GM12878 (cell line): ENCODE data around the gene RERE. TPM values are rescaled to one million over a fixed set of nuclear protein-coding genes. Genes with fewer than 3 reads are reported as not detected.

ENCODE experiments used
- ATAC-seq: fragments of 200-7000 bp; cut with Tn5 transposase; 3 replicates; pipeline ENCODE4 v1.9.1; 2020; ENCODE audit warnings: mild to moderate bottlenecking, moderate library complexity
- BruUV-seq: library from RNA; stranded (reverse); fragments of 400-500 nt; replicated peaks from 2 replicates; lab custom pipeline; 2021; lab: Mats Ljungman, UMichigan
- CTCF ChIA-PET: fragments of 300-600 bp; sonication (Branson Sonifier 250); formaldehyde crosslinking; extraction: SDS; loops from one replicate; lab custom pipeline; 2021; ENCODE audit warnings: inconsistent platforms; lab: Yijun Ruan, JAX
- POLR2A ChIA-PET: fragments of 350-600 bp; formaldehyde crosslinking; extraction: SDS; loops from one replicate; lab custom pipeline; 2021; ENCODE audit warnings: inconsistent platforms; lab: Charles Lee
- RAD21 ChIA-PET: fragments of 300-600 bp; sonication (Branson Sonifier 250); formaldehyde crosslinking; loops from one replicate; lab custom pipeline; 2023; ENCODE audit warnings: antibody characterized with exemption; ENCODE audit not compliant: unreplicated experiment; lab: Charles Lee
- SMC1A ChIA-PET: fragments of 300-600 bp; sonication (Branson Sonifier 250); formaldehyde crosslinking; loops from one replicate; lab custom pipeline; 2023; ENCODE audit not compliant: unreplicated experiment, uncharacterized antibody; lab: Charles Lee
- DNase-seq: peaks from one replicate; pipeline ENCODE4 v3.0.0-alpha.2; 2011; ENCODE audit warnings: low read depth, low spot score
- FAIRE-seq: peaks from 3 replicates; lab custom pipeline; 2011; peaks lifted over from hg19 to GRCh38; lab: Jason Lieb, UNC
- H2AFZ ChIP-seq: 2 replicates; pipeline ENCODE4 v1.6.0; 2011; ENCODE audit warnings: low read depth, low read length, control low read depth; ENCODE audit not compliant: control insufficient read depth
- H3K27ac ChIP-seq: 2 replicates; pipeline ENCODE4 v1.5.1; 2011; ENCODE audit warnings: control low read depth; ENCODE audit not compliant: control insufficient read depth, insufficient read depth
- H3K27me3 ChIP-seq, 2 experiments: replicated peaks in 1 of 2; 2 replicates each; pipeline versions ENCODE4 v1.6.0 to v1.6.1; 2011; ENCODE audit warnings: low read length in 1 of 2; ENCODE audit not compliant: control insufficient read depth in 2 of 2, insufficient read depth in 2 of 2
- H3K36me3 ChIP-seq, 2 experiments: 2 replicates each; pipeline ENCODE4 v1.5.1; 2011; ENCODE audit warnings: low read length in 1 of 2; ENCODE audit not compliant: control insufficient read depth in 2 of 2, insufficient read depth in 2 of 2
- H3K4me1 ChIP-seq: 2 replicates; pipeline ENCODE4 v1.6.1; 2011; ENCODE audit warnings: mild to moderate bottlenecking, low read length, moderate library complexity, mixed read lengths; ENCODE audit not compliant: control insufficient read depth, insufficient read depth
- H3K4me2 ChIP-seq: 2 replicates; pipeline ENCODE4 v1.6.0; 2011; ENCODE audit warnings: control low read depth; ENCODE audit not compliant: control insufficient read depth, insufficient read depth
- H3K4me3 ChIP-seq: fragments of 200-600 bp; sonication (generic); 2 replicates; pipeline ENCODE4 v1.5.1; 2016
- H3K79me2 ChIP-seq: 2 replicates; pipeline ENCODE4 v1.6.0; 2011; ENCODE audit warnings: low read length; ENCODE audit not compliant: control insufficient read depth, insufficient read depth
- H3K9ac ChIP-seq: 2 replicates; pipeline ENCODE4 v1.8.0; 2011; ENCODE audit warnings: low read length, control low read depth, mixed read lengths; ENCODE audit not compliant: control insufficient read depth, insufficient read depth
- H3K9me3 ChIP-seq: replicated peaks from 3 replicates; pipeline ENCODE4 v1.5.1; 2011; ENCODE audit warnings: mild to moderate bottlenecking, low read length; ENCODE audit not compliant: control insufficient read depth, insufficient read depth
- H4K20me1 ChIP-seq: 2 replicates; pipeline ENCODE4 v1.6.0; 2011; ENCODE audit not compliant: control insufficient read depth, insufficient read depth
- BRCA1 ChIP-seq: IDR thresholded peaks from 2 replicates; pipeline ENCODE4 v1.6.1; 2011; ENCODE audit warnings: low read depth, low read length, improper control_type of control experiment
- E2F8 ChIP-seq: fragments of 450-650 bp; IDR thresholded peaks from 2 replicates; pipeline ENCODE4 v1.6.1; 2018; ENCODE audit warnings: mild to moderate bottlenecking, low read depth, moderate library complexity; ENCODE audit not compliant: partially characterized antibody
- E4F1 ChIP-seq: fragments of 450-650 bp; IDR thresholded peaks from 2 replicates; pipeline ENCODE4 v1.6.1; 2018; ENCODE audit warnings: borderline replicate concordance, mild to moderate bottlenecking; ENCODE audit not compliant: partially characterized antibody
- ELK1 ChIP-seq: IDR thresholded peaks from 2 replicates; pipeline ENCODE4 v1.6.1; 2012; ENCODE audit warnings: low read depth, low read length, improper control_type of control experiment
- ESRRA ChIP-seq: IDR thresholded peaks from 2 replicates; pipeline ENCODE4 v1.6.1; 2012; ENCODE audit warnings: mild to moderate bottlenecking, low read length, improper control_type of control experiment
- JUND ChIP-seq: IDR thresholded peaks from 2 replicates; pipeline ENCODE4 v1.6.1; 2012; ENCODE audit warnings: low read depth, mild to moderate bottlenecking, low read length, improper control_type of control experiment, moderate library complexity
- KAT2A ChIP-seq: conservative IDR thresholded peaks from 2 replicates; pipeline ENCODE4 v1.6.1; 2011; ENCODE audit warnings: low read depth, low read length; ENCODE audit not compliant: control insufficient read depth
- NFIC ChIP-seq: IDR thresholded peaks from 2 replicates; pipeline ENCODE4 v1.6.1; 2012; ENCODE audit warnings: low read depth, mild to moderate bottlenecking, inconsistent platforms, low read length, moderate library complexity
- POU2F2 ChIP-seq: IDR thresholded peaks from 3 replicates; pipeline ENCODE4 v1.6.1; 2011; ENCODE audit warnings: low read depth, mild to moderate bottlenecking, low read length, borderline replicate concordance
- TAF1 ChIP-seq: IDR thresholded peaks from 2 replicates; pipeline ENCODE4 v1.6.1; 2011; ENCODE audit warnings: mild to moderate bottlenecking, low read depth, low read length, borderline replicate concordance
- TCF3 ChIP-seq: IDR thresholded peaks from 2 replicates; pipeline ENCODE4 v1.6.1; 2012; ENCODE audit warnings: low read depth, mild to moderate bottlenecking, low read length, borderline replicate concordance; ENCODE audit not compliant: insufficient read depth
- ZBTB33 ChIP-seq: fragments of 450-650 bp; IDR thresholded peaks from 2 replicates; pipeline ENCODE4 v1.6.1; 2017; ENCODE audit warnings: mild to moderate bottlenecking
- WGBS: methylation state at CpG from one replicate; pipeline ENCODE4 v1.1.6; 2016; ENCODE audit warnings: low lambda C conversion rate; ENCODE audit not compliant: insufficient replicate concordance, insufficient coverage; ENCODE audit errors: missing lambda C conversion rate; 5-methylcytosine and 5-hydroxymethylcytosine counted together
- in situ Hi-C: fragments of 300-500 bp; cut with MboI; formaldehyde crosslinking; loops from 9 replicates; pipeline ENCODE4 v1.14.3; 2018; ENCODE audit warnings: mixed read lengths
- intact Hi-C: fragments of 100-400 bp; cut with micrococcal nuclease; formaldehyde crosslinking; loops from one replicate; pipeline ENCODE4 v1.14.2; 2022; ENCODE audit not compliant: unreplicated experiment
- polyA plus RNA-seq, 11 experiments: library from polyadenylated mRNA; depleted of rRNA in 4 of 11; unstranded in 6 of 11; stranded (reverse) in 5 of 11; fragments of >200 nt; fragmentation: Nextera tagmentation in 4 of 11; fragmentation: Illumina TruSeq in 1 of 11; extraction: Ambion mirVana in 4 of 11; extraction: Trizol in 1 of 11; gene quantifications; 1 replicate in 1 of 11; 2 replicates in 10 of 11; pipeline versions ENCODE4 v1.2.1 to v1.2.3, GENCODE V29; 2011 to 2016; ENCODE audit warnings: inconsistent platforms in 2 of 11, missing spikeins in 2 of 11, low read depth in 1 of 11
- total RNA-seq, 4 experiments: library from RNA; depleted of rRNA in 3 of 4; stranded (reverse); fragments of >200 nt in 3 of 4; fragmentation: Illumina TruSeq in 1 of 4; extraction: Trizol in 1 of 4; gene quantifications; 2 replicates each; pipeline versions ENCODE4 v1.2.1 to v1.2.3, GENCODE V29; 2013 to 2021

The RERE gene
- total and polyA plus RNA-seq, 10 of the 15 experiments (the other 5 are each of a cell fraction or from before 2014, with no cell fraction given), result 5.2 to 60.5 (median 20.2) TPM

- TF ChIP-seq ESRRA, result no peak
- TF ChIP-seq ZBTB33, result no peak
- no peak for TF ChIP-seq NFIC
- TF ChIP-seq BRCA1, result no peak
- TF ChIP-seq POU2F2, result peak; percentile 39; the same call in 1 of the 3 replicates
- TF ChIP-seq ELK1, result no peak
Measured at GRCh38 chr1:8473121-8473875, 344.1 kb downstream of the RERE start (continued).

- FAIRE-seq (peak; percentile 83), ATAC-seq (peak; percentile 62), DNase-seq (no peak)
- RAD21 ChIA-PET, result interaction anchor here (0.7 to 3.4 kb wide), 10 partner anchors 9 to 254 kb away, joined by 3 to 33 read pairs (median 4); no protein-coding TSS in a partner anchor
- BruUV-seq, result no TSS peak
- H3K27ac ChIP-seq, result peak overlapping the region; percentile 25; the same call in 1 of the 2 replicates
- POLR2A ChIA-PET, result interaction anchor here (0.7 to 3.1 kb wide), 4 partner anchors 42 to 134 kb away, joined by 3 to 15 read pairs (median 6); no protein-coding TSS in a partner anchor
- H2AFZ ChIP-seq, result no peak overlapping the region
- in situ Hi-C loops (no loop called here), intact Hi-C loops (loop anchor here (2.0 kb wide), 1 partner anchor 44 kb away; no protein-coding TSS in a partner anchor)
- peaks cover 2% of the 10 kb centered on the region; the same call in 1 of the 2 replicates for H3K79me2 ChIP-seq
- H3K9me3 ChIP-seq, result no peaks in the 10 kb centered on the region
- H3K4me3 ChIP-seq, result no peak overlapping the region
- H3K27me3 ChIP-seq, result no peaks in the 10 kb centered on the region
- SMC1A ChIA-PET, result interaction anchor here (0.7 to 3.2 kb wide), 19 partner anchors 10 to 290 kb away, joined by 3 to 24 read pairs (median 5); no protein-coding TSS in a partner anchor
- H3K9ac ChIP-seq, result no peak overlapping the region
- no peaks in the 10 kb centered on the region for H4K20me1 ChIP-seq
- WGBS, result 0% methylated on average over 2 of the region's 2 CpGs
- no peaks in the 10 kb centered on the region for H3K36me3 ChIP-seq
- CTCF ChIA-PET, result interaction anchor here (0.6 to 3.4 kb wide), 13 partner anchors 12 to 490 kb away, joined by 3 to 15 read pairs (median 4); no protein-coding TSS in a partner anchor
- H3K4me1 ChIP-seq, result peaks cover 48% of the 10 kb centered on the region
- H3K4me2 ChIP-seq, result peak overlapping the region; percentile 78
- TF ChIP-seq JUND (no peak), TCF3 (peak; percentile 67; the same call in 1 of the 2 replicates), KAT2A (no peak), E4F1 (no peak), TAF1 (no peak), E2F8 (no peak)
Measured at GRCh38 chr1:8472668-8473067, 344.8 kb downstream of the RERE start.
